Testis (tissue), 2 donors: Measurements from ENCODE around the gene RPL28.

Source experiments
- CTCF ChIP-seq, 3 experiments: fragments of 450-650 bp in 2 of 3; fragments of 200-600 bp in 1 of 3; sonication (generic) in 1 of 3; IDR thresholded peaks; one replicate each; pipeline ENCODE4 v1.5.1; 2016 to 2019; ENCODE audit warnings: antibody characterized with exemption in 3 of 3, mild to moderate bottlenecking in 2 of 3, moderate library complexity in 1 of 3
- POLR2A ChIP-seq: fragments of 450-650 bp; IDR thresholded peaks from one replicate; pipeline ENCODE4 v1.6.1; 2017; ENCODE audit warnings: antibody characterized with exemption, mild to moderate bottlenecking, moderate library complexity

DNA sequence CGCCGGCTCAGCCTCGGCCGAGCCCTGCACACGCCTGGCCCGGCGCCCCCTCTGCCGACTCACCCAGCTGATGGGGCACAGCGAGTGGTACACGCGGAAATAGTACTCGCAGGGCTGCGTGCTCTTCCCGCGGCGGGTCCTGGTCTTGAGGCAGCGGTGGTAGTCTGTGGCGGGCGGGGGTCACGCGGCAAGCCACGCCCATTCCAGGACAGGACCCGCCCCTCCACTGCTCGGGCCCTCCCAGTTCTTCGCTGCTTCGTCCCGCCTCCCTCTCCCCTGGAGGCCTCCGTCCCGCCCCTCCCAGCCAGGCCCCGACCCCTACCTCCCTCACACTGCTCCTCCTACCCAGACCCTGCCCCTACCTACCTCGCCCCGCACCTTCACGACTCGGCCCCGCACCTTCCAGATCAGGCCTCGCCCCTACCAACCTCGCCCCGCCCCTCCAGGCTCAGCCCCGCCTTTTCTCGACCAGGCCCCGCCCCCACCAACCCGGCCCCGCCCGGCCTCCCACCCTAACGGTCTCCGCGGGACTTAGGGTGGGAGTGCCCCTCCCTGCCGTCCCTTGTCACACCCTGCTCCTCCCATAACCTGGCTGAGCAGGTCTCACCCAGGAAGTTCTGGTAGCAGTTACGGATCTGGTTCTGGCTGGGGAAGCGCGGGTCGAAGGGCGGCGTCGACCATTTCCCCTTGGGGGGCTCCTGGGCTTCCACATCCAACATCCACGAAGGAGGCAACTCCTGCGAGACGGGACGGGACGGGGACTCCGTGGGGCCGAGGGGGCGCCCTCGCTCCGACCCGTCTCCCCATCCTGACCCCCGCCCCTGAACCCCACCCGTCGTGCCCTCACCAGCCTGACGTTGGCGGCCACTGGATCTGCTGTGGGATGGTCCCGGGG lies 31.7 kb upstream of the RPL28 start:
- TF ChIP-seq POLR2A (no peak), CTCF (IDR thresholded peaks at IDR 0.05) (no peak)
